Left renal pelvis (tissue), 4 donors: ENCODE results near the gene CSTPP1. TPM values are rescaled to one million over a fixed set of nuclear protein-coding genes. Genes with fewer than 3 reads are reported as not detected.
A peak's percentile ranks its signal among the peaks of the same experiment; 100 is the strongest.

Source experiments
- DNase-seq, 4 donors: peaks; one replicate each; pipeline ENCODE4 v3.0.0-alpha.2; 2013; ENCODE audit warnings: low read depth in 4 of 4, low spot score in 3 of 4
- polyA plus RNA-seq, 4 donors: library from polyadenylated mRNA; unstranded; fragments of 120-200 nt; gene quantifications; one replicate each; pipeline ENCODE4 v1.2.1, GENCODE V29; 2013; ENCODE audit not compliant: insufficient read length in 4 of 4

Gene CSTPP1
- polyA plus RNA-seq, 4 donors = 32.5 to 61.5 (median 55.1) TPM

- no peak for DNase-seq
Measured at GRCh38 chr11:47123094-47123493, 186.5 kb downstream of the CSTPP1 start.

DNA sequence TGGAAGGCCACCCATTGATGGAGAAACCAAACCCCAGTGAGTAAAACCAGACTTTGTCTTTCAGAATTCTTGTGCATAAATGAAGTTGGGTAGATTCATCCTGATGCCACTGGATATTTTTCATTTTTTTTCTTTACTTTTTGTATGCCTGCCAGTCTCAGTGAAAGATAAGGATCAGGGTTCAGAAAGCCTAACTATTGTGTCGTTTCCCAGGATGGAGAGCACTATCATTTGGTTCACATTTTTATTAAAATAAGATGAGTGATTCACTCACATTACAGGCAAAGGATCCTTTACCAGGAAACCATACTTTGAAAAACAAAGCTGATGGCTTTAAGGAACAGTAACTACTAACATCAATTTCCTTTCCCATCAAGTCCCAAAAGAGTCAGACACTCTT, 188.1 kb downstream of the CSTPP1 start:
- DNase-seq = no peak

DNA sequence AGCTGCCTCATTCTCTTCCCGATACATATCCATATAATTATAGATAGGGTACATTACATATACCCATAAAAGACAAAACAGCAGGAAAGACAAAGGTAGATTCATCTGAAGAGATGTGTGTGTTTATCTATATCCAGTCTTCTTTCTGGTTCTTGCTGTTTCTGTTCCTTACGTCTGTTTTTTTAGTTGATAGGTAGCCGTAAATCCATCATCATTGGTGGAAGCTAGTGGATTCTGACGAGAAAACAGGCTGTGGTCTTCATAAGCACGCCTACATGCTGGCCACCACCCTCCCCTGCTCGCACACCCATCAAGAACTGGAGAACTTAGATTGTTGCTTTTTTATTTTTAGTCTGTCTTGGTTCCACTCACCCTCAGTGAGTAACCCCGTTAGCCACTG, 188.5 kb downstream of the CSTPP1 start:
- no peak for DNase-seq

DNA sequence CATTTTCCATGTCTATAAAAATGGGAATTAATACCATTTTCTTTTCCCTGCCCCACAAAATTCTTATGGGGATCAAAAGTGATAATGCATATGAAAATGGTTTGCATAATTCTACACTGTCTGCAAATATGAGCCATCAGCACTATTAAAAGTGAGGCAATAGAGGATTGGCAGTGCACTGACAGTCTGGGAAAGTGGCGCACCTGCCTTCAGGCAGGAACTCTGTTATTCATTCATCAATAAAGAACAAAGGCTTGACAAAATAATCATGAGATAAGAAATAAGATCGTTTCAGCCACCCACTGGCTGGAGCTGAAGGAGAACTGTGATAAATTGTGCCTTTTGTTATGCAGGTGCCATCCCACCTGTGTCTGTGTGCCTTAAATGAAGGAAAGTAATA, 190.7 kb downstream of the CSTPP1 start:
- no peak for DNase-seq

- DNase-seq = no peak
Measured at GRCh38 chr11:47130543-47130942, 194.0 kb downstream of the CSTPP1 start.

GRCh38 chr11:47131136-47131535, 194.6 kb downstream of the CSTPP1 start:
- DNase-seq = no peak

DNA sequence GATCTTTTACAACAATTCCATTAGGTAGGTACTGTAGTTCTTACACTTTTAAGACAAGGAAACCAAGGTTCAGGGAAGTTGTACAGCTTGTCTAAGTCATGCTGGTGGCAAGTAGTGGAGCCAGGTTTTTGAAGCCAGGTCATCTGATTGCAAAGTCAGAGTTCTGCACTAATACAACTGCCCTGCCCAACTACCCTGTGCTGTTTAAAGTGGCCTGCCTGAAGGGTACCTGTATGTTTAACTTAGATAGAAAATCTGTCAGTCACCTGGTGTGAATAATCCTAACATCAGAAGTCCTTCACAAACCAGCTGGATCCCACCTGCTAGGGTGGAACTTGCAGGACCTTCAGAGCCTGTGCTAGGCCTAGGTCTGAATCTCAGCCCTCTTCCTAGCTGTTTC, 195.9 kb downstream of the CSTPP1 start:
- no peak for DNase-seq

GRCh38 chr11:47132981-47133380, 196.4 kb downstream of the CSTPP1 start:
- no peak for DNase-seq

DNA sequence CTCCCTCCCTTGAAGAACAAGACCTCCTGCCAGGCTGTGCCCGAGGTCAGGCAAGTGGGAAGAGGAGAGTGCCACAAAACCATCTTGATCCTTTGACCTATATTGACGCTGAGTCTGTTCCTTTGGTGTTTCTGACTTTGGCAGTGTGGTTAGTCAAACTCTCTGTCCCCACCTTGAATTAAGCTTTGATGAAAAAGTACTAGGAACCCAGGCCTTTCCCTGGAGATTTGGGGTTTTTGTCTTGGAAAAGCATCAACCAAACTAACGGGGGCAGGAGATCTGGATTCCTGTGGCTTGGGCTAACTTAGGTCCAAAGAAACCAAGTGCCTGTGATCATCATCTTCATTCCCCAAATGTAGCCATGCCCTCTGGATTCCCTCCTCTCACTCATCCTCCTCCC, 199.8 kb downstream of the CSTPP1 start:
- no peak for DNase-seq

- no peak for DNase-seq
Measured at GRCh38 chr11:47136921-47137320, 200.4 kb downstream of the CSTPP1 start.

- DNase-seq = no peak
Measured at GRCh38 chr11:47137476-47137875, 200.9 kb downstream of the CSTPP1 start.

GRCh38 chr11:47139878-47140277, 203.3 kb downstream of the CSTPP1 start:
- DNase-seq = no peak

- no peak for DNase-seq
Measured at GRCh38 chr11:47143322-47143721, 206.8 kb downstream of the CSTPP1 start.

GRCh38 chr11:47144541-47144940, 208.0 kb downstream of the CSTPP1 start:
- DNase-seq = no peak

- DNase-seq = no peak
Measured at GRCh38 chr11:47147250-47147649, 210.7 kb downstream of the CSTPP1 start.

GRCh38 chr11:47147681-47148080, 211.1 kb downstream of the CSTPP1 start:
- DNase-seq = no peak

DNA sequence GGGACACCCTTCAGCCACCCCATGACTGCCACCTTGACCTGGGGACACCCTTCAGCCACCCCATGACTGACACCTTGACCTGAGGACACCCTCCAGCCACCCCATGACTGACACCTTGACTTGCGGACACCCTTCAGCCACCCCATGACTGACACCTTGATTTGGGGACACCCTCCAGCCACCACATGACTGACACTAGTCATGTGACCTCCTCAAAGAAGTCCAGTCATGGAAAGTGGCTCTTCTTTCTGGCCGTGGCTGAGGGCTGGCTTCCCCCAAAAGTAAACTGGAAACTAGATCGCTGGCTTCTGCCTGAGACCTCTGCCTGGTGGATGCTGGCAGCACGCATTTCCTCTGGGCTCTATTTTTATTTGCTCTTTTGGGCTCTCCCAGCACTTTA, 211.7 kb downstream of the CSTPP1 start:
- no peak for DNase-seq

- DNase-seq = no peak
Measured at GRCh38 chr11:47148903-47149531, 212.5 kb downstream of the CSTPP1 start.

GRCh38 chr11:47149782-47150181, 213.2 kb downstream of the CSTPP1 start:
- DNase-seq = no peak

DNA sequence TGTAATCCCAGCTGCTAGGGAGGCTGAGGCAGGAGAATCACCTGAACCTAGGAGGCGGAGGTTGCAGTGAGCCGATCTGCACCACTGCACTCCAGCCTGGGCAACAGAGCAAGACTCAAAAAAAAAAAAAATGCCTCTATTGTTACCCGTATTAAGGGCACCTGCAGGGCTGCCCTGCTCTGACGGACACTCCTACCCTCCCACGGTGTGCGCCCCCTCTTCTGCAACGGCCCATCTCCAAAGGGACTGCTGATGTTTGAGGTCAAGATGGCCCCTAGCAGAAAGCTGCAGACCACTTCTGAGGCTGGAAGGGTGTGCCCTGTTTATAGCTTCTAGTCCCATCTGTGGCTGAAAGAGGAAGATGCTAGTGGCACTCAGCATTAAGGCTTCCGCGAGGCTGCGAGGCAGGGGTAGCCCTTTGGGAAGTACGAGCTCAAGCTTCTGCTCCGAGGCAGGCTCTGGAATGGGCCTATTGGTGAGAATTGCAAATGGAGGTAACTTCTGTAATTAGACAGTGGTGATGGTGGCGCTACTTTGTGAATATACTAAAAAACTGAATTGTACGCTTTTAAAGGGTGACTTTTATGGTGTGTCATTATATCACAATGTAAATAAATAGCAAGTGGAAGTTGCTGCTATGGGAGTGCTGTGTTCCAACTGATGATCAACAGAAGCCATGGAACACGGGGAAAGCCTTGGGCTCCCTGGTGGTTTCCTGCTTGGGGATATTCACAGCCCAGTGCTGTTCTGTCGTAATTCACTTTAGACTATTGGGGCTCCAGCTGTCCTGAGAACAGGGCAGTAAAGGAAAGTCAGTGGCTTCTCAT, 215.8 kb downstream of the CSTPP1 start:
- DNase-seq = no peak

DNA sequence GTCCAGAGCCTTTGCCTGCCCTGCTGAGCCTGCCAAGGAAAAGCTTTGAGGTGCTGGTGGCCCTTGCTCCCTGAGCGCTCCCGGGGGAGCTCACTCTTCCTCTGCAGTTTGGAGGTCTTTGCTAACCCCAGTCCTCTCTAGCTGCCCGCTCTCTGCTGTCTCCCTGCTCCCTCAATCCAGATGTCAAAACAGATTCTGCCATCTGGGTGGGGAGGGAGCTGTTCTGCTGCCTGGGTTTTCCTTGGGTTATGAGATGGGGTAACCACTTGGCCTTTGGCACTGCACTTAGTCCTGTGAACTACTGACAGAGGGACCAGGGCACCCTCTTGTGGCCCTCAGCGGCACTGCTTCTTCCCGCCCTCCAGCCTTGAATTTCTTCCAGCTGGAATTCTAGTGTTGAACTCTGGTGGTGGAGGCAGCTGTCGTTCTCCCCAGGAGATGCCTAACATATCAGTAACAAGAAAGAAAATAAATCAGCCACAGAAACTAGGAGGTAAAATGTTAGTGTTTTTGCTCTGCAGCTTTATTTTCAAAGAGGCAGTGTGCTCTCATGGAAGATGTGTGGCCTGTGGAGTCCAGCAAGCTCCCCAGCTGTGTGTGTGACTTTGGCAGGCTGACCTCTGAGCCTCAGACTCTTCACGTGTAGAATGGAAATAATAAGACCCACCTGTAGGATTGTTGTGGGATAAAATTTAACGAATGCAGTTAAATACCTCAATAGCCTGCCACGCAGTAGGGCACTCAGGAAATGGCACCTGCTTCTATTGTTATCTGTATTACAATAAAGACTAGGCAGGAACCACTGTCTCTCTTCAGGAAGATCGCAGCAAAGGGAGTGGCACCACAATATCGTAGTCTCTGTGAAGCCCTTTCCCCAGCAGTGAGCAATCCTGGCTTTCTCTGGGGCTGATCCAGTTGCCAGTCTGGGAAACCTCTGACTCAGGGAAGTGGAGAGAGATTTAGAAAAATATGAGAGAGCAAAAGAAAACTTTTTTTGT, 216.7 kb downstream of the CSTPP1 start:
- peak in 3 of 4 donors; percentile 54 to 64 (median 55) for DNase-seq
